MCF 10A (cell line): ENCODE data around the gene CASK. TPM values are rescaled to one million over a fixed set of nuclear protein-coding genes. Genes with fewer than 3 reads are reported as not detected.

Source experiments
- BruUV-seq: library from RNA; stranded (reverse); fragments of 400-500 nt; replicated peaks from 2 replicates; lab custom pipeline; 2021; lab: Mats Ljungman, UMichigan
- CTCF ChIA-PET: fragments of 300-600 bp; sonication (Branson Sonifier 250); formaldehyde crosslinking; extraction: SDS; loops from one replicate; lab custom pipeline; 2021; ENCODE audit warnings: antibody characterized with exemption, inconsistent platforms; lab: Yijun Ruan, JAX
- POLR2A ChIA-PET: fragments of 300-600, 350-650 bp; sonication (Branson Sonifier 250); formaldehyde crosslinking; extraction: SDS; loops from one replicate; lab custom pipeline; 2020; ENCODE audit warnings: antibody characterized with exemption, inconsistent platforms; lab: Yijun Ruan, JAX
- DNase-seq: peaks from one replicate; pipeline ENCODE4 v3.0.0-alpha.2; 2018; ENCODE audit not compliant: unreplicated experiment
- H3K27ac Mint-ChIP-seq: one replicate; pipeline ENCODE4 v1.8.0; 2022; ENCODE audit warnings: mild to moderate bottlenecking, low read depth, mixed read lengths; ENCODE audit not compliant: unreplicated experiment
- H3K27me3 Mint-ChIP-seq: one replicate; pipeline ENCODE4 v1.8.0; 2022; ENCODE audit warnings: mixed read lengths; ENCODE audit not compliant: insufficient read depth, unreplicated experiment
- H3K36me3 Mint-ChIP-seq: one replicate; pipeline ENCODE4 v1.8.0; 2022; ENCODE audit warnings: mild to moderate bottlenecking, moderate library complexity, mixed read lengths; ENCODE audit not compliant: insufficient read depth, unreplicated experiment
- H3K4me1 Mint-ChIP-seq: one replicate; pipeline ENCODE4 v1.8.0; 2022; ENCODE audit warnings: mixed read lengths; ENCODE audit not compliant: insufficient read depth, unreplicated experiment
- H3K4me3 Mint-ChIP-seq: one replicate; pipeline ENCODE4 v1.8.0; 2022; ENCODE audit warnings: mild to moderate bottlenecking, moderate library complexity, mixed read lengths; ENCODE audit not compliant: unreplicated experiment
- H3K9me3 Mint-ChIP-seq: one replicate; pipeline ENCODE4 v1.8.0; 2022; ENCODE audit warnings: mixed read lengths; ENCODE audit not compliant: unreplicated experiment
- intact Hi-C: fragments of 100-400 bp; cut with micrococcal nuclease; formaldehyde crosslinking; loops from 2 replicates; pipeline ENCODE4 v1.14.1; 2022
- total RNA-seq: library from RNA; stranded (reverse); gene quantifications from 2 replicates; pipeline ENCODE4 v1.2.3, GENCODE V29; 2022
- TF ChIP-seq, protein P1 (sequence below): fragments of 200-600 bp; IDR thresholded peaks from one replicate; pipeline ENCODE4 v1.8.0; 2022; ENCODE audit warnings: antibody characterized with exemption, mild to moderate bottlenecking; ENCODE audit not compliant: unreplicated experiment

The CASK gene
- total RNA-seq, 1 experiment from 2014 or later: 34.9 TPM

DNA sequence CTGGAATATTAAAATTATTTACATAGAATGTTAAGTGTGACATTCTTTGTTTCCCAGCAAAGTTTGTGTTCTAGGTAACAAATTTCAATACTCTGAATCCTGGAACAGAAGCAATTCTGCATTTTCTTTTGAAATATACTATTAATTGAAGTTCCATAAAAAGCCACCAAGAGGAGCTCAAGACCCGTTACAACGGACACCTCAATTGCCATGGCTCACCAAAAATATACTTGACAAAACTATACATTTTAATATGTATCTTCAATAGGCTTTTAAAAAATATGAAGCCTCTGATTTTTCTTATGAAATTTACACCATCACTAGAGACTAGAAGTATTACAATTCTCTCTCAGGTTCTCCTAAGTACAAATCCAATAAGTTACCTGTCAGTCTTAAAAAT is 364.8 kb downstream of the CASK start:
- H3K27ac Mint-ChIP-seq: no peak overlapping the region
- CTCF ChIA-PET: interaction anchor here (0.7 to 1.0 kb wide), 2 partner anchors 16 to 95 kb away, joined by 3 read pairs; no protein-coding TSS in a partner anchor
- POLR2A ChIA-PET: no interaction called here
- TF ChIP-seq, protein P1, sequence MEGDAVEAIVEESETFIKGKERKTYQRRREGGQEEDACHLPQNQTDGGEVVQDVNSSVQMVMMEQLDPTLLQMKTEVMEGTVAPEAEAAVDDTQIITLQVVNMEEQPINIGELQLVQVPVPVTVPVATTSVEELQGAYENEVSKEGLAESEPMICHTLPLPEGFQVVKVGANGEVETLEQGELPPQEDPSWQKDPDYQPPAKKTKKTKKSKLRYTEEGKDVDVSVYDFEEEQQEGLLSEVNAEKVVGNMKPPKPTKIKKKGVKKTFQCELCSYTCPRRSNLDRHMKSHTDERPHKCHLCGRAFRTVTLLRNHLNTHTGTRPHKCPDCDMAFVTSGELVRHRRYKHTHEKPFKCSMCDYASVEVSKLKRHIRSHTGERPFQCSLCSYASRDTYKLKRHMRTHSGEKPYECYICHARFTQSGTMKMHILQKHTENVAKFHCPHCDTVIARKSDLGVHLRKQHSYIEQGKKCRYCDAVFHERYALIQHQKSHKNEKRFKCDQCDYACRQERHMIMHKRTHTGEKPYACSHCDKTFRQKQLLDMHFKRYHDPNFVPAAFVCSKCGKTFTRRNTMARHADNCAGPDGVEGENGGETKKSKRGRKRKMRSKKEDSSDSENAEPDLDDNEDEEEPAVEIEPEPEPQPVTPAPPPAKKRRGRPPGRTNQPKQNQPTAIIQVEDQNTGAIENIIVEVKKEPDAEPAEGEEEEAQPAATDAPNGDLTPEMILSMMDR: peak; percentile 45
- H3K36me3 Mint-ChIP-seq: no peaks in the 10 kb centered on the region
- peak; percentile 31 for DNase-seq
- no TSS peak for BruUV-seq
- H3K4me1 Mint-ChIP-seq: no peaks in the 10 kb centered on the region
- H3K9me3 Mint-ChIP-seq: no peaks in the 10 kb centered on the region
- no peak overlapping the region for H3K4me3 Mint-ChIP-seq
- intact Hi-C loops: loop anchor here (1.0 to 10.0 kb wide), 4 partner anchors 176 to 1996 kb away; no protein-coding TSS in a partner anchor
- H3K27me3 Mint-ChIP-seq: peaks cover 46% of the 10 kb centered on the region

DNA sequence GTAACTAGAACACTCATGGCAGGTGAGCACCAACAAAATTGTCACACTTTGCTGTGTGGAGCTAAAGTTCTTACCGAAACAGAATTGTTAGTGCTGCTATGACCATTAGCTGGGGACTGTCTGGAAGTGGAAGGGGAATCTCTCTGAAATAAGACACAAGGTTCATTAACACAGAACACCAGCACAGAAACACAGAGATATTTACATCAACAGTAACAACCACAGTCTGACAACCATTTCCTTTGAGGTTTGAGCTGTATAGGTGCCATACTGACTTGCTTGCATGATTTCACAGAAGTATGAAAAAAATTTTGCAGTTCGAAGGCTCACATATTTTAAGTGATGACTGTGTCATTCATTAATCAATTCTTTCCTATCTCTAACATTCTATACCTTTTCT is 366.4 kb downstream of the CASK start:
- intact Hi-C loops: loop anchor here (10.0 kb wide), 2 partner anchors 282 to 1998 kb away; no protein-coding TSS in a partner anchor
- Mint-ChIP-seq H3K9me3 (no peaks in the 10 kb centered on the region), H3K4me3 (no peak overlapping the region), H3K27me3 (peaks cover 42% of the 10 kb centered on the region), H3K36me3 (no peaks in the 10 kb centered on the region), H3K4me1 (no peaks in the 10 kb centered on the region), H3K27ac (no peak overlapping the region)
- ChIA-PET CTCF (interaction anchor here (0.5 kb wide), 1 partner anchor 1500 kb away, joined by 3 read pairs; no protein-coding TSS in a partner anchor), POLR2A (no interaction called here)
- no TSS peak for BruUV-seq
- no peak for DNase-seq
- TF ChIP-seq, protein P1: no peak

DNA sequence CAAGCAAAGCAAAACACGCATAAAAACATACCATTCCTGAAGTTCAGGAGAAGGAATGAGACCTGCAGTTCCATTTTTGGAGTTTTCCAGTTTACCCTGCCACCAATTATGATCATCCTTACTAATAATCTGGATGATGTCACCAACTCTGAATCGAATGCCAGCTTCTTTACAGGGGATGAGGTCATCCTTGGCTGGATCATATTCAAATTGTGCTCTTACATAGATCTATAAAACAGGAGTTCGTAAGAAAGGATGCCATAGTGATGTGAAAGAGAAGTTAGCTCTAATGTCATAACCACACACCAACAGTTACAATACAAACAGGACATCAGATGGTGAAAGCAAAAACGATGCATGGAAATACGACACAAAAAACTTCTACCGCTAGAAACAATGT is 369.7 kb downstream of the CASK start:
- Mint-ChIP-seq H3K9me3 (no peaks in the 10 kb centered on the region), H3K27ac (no peak overlapping the region), H3K4me3 (no peak overlapping the region), H3K36me3 (no peaks in the 10 kb centered on the region), H3K27me3 (peaks cover 50% of the 10 kb centered on the region), H3K4me1 (no peaks in the 10 kb centered on the region)
- BruUV-seq: no TSS peak
- POLR2A ChIA-PET: no interaction called here
- TF ChIP-seq, protein P1: no peak
- CTCF ChIA-PET: no interaction called here
- intact Hi-C loops: loop anchor here (10.0 kb wide), 2 partner anchors 279 to 2001 kb away; no protein-coding TSS in a partner anchor
- no peak for DNase-seq

DNA sequence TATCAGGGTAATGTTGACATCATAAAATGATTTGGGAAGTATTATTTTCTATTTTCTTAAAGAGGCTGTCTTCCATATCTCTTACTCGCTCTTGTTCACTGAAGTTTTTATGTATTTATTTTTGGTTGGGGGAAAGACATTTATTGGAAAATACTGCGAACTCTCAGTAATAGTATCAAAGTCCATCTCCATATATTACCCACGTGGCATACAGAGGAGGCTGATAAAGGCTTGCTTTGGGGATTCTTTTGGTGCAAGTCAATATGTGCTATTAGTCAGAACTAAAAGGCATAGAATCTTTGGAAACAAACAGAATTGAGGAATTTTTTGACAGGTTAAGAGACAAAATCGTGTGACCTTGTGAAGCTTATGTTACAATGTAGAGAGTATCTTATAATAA is 374.9 kb downstream of the CASK start:
- no peaks in the 10 kb centered on the region for H3K4me1 Mint-ChIP-seq
- no peak overlapping the region for H3K27ac Mint-ChIP-seq
- no peak for DNase-seq
- ChIA-PET CTCF (no interaction called here), POLR2A (no interaction called here)
- H3K36me3 Mint-ChIP-seq: no peaks in the 10 kb centered on the region
- H3K9me3 Mint-ChIP-seq: no peaks in the 10 kb centered on the region
- intact Hi-C loops: no loop called here
- peaks cover 49% of the 10 kb centered on the region for H3K27me3 Mint-ChIP-seq
- no peak overlapping the region for H3K4me3 Mint-ChIP-seq
- no TSS peak for BruUV-seq
- TF ChIP-seq, protein P1: no peak
